GM12865 (cell line): ENCODE data around the gene PLAU.

Experiments used
- DNase-seq: peaks from one replicate; pipeline ENCODE4 v3.0.0; 2010; ENCODE audit warnings: low read depth
- H3K4me3 ChIP-seq: 2 replicates; pipeline ENCODE4 v1.5.1; 2011; ENCODE audit warnings: mild to moderate bottlenecking, low read depth, low read length, control low read depth
- CTCF ChIP-seq: IDR thresholded peaks from 2 replicates; pipeline ENCODE4 v1.5.1; 2011; ENCODE audit warnings: low read length, control low read depth, low read depth, inconsistent platforms; ENCODE audit not compliant: insufficient read depth; ENCODE audit errors: missing control alignments

Gene PLAU

DNA sequence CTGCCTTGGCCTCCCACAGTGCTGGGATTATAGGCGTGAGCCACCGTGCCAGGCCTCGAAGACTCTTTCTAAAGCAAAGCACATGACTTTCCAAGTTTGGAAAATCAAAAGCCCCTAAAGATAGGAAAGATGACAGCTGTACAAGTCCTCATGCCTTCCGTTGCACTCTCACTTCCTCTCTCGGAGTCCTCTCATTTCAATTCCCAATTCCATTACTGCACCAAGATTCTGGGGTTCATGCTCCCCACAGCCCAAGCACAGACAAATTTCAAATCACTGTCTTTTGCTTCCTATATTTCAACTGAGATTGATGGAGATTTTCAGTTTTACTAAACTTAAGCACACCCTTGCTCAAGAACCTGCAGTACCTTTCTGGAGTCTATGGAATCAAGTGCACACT lies 10.9 kb upstream of the PLAU start:
- no peak for DNase-seq

DNA sequence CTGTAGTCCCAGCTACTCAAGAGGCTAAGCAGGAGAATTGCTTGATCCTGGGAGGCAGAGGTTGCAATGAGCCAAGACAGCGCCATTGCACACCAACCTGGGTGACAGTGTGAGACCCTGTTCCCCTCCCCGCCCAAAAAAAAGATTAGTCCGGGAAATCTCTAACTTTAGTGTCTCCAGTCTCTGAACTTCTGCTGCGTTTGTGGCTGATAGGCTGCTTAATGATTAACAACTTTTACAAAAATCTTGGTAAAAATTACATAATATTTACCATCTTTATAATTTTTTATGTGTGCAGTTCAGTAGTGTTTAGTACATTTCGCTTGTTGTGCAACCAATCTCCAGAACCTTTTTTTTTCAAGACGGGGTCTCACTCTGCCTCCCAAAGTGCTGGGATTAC lies 9.7 kb upstream of the PLAU start:
- DNase-seq = no peak
- H3K4me3 ChIP-seq = no peak overlapping the region
- no peak for TF ChIP-seq CTCF

More for the DNA sequence above, 10.9 kb upstream of the PLAU start:
- H3K4me3 ChIP-seq = no peak overlapping the region
- TF ChIP-seq CTCF = no peak

- no peak overlapping the region for H3K4me3 ChIP-seq
- TF ChIP-seq CTCF = no peak
- DNase-seq = no peak
Observed at GRCh38 chr10:73902351-73902750, 8.6 kb upstream of the PLAU start.

- H3K4me3 ChIP-seq = no peak overlapping the region
- no peak for DNase-seq
- no peak for TF ChIP-seq CTCF
Observed at GRCh38 chr10:73905256-73906020, 5.5 kb upstream of the PLAU start.

GRCh38 chr10:73906524-73907447 lies 4.1 kb upstream of the PLAU start:
- H3K4me3 ChIP-seq = no peak overlapping the region
- TF ChIP-seq CTCF = no peak
- no peak for DNase-seq

DNA sequence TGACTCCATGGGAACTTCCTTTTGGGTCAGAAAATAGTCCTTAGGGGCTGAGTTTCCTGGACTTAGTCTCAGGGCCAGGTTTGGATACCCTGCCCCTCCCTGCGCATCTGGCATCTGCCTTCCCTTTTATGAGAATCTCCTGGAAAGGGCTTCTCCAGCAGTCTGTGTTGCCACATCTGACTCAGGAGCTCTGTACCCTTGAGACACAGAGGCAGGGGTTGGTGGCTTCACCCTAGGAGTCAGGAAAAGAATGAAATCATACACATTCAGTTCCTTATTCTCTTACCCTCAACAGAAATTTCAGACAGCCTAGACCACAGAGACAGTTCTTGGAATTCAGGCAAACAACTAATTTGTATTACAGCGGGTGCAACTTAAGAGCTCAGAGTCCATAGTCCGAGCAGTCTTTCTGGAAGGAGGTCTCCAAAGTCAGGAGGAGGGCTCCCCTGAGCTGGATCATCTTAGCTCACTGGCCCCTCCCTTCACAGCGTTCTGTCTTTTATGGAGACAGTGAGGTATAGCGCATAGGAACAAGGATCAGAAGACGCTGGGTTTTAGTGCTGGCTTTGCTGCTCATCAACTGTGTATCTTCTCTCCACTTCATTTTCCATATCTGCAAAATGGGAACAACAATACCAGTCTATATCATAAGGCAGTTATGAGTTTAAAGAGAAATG lies 3.0 kb upstream of the PLAU start:
- no peak for TF ChIP-seq CTCF
- DNase-seq = no peak
- H3K4me3 ChIP-seq = no peak overlapping the region
